ENCODE results near the gene PARP1. TPM values are rescaled to one million over a fixed set of nuclear protein-coding genes. Genes with fewer than 3 reads are reported as not detected.
A peak's percentile ranks its signal among the peaks of the same experiment; 100 is the strongest.

PARP1 gene
- total RNA-seq, 1 donor from 2014 or later: 190 TPM

- TF ChIP-seq, protein P1, sequence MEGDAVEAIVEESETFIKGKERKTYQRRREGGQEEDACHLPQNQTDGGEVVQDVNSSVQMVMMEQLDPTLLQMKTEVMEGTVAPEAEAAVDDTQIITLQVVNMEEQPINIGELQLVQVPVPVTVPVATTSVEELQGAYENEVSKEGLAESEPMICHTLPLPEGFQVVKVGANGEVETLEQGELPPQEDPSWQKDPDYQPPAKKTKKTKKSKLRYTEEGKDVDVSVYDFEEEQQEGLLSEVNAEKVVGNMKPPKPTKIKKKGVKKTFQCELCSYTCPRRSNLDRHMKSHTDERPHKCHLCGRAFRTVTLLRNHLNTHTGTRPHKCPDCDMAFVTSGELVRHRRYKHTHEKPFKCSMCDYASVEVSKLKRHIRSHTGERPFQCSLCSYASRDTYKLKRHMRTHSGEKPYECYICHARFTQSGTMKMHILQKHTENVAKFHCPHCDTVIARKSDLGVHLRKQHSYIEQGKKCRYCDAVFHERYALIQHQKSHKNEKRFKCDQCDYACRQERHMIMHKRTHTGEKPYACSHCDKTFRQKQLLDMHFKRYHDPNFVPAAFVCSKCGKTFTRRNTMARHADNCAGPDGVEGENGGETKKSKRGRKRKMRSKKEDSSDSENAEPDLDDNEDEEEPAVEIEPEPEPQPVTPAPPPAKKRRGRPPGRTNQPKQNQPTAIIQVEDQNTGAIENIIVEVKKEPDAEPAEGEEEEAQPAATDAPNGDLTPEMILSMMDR (conservative IDR thresholded peaks at IDR 0.05; ENCODE audit: low read depth, low read length): no peak
- peak overlapping the region; percentile 61 for H3K4me3 ChIP-seq (ENCODE audit: low read depth, low read length)
- no peak for DNase-seq (ENCODE audit: low read depth)
Observed at GRCh38 chr1:226406401-226406881, 1.5 kb downstream of the PARP1 start.

- DNase-seq (ENCODE audit: low read depth): no peak
- TF ChIP-seq, protein P1 (conservative IDR thresholded peaks at IDR 0.05; ENCODE audit: low read depth, low read length): no peak
- H3K4me3 ChIP-seq (ENCODE audit: low read depth, low read length): no peak overlapping the region
Observed at GRCh38 chr1:226405411-226405988, 2.4 kb downstream of the PARP1 start.

GRCh38 chr1:226404904-226405222 is 3.0 kb downstream of the PARP1 start:
- H3K4me3 ChIP-seq (ENCODE audit: low read depth, low read length): no peak overlapping the region
- no peak for DNase-seq (ENCODE audit: low read depth)
- TF ChIP-seq, protein P1 (conservative IDR thresholded peaks at IDR 0.05; ENCODE audit: low read depth, low read length): no peak

DNA sequence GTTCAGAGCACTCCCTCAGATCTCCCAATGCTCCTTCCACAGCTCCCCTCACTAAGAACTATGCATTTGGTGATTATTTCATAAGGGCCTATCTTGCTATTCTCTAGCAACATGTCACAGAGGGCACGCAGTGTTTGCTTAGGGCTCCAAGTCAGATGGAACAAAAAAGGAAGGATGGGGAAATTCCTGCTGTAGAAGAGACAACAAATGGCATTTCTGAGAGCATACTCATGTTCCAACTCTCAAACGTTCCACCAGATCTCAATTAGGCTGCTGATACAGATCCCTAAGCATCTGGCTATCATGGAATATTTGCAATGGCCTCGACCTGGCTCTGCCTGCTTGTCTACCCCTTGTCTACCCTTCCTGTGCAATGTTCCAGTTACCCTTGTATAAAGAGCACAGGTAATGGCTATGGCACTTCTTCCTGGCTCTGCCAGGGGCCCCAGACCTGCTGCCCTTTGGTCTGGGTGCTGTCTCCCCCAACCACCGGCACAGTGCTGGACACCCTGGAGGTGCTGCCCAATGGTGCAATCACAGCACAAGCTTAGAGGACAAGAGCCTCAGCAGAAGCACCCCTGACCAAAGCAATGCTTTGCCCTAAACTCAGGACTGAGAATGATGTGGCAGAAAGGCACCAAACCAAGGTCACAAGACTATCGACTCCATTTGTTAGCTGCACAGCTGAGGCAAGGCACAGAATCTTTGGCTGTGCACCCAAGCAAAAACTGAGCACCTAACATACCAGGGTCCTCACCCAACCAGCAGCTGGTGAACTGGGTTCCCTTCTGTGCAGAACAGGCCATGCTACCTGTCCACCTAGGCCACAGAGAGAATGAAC is 3.6 kb downstream of the PARP1 start:
- DNase-seq (ENCODE audit: low read depth): no peak
- TF ChIP-seq, protein P1 (conservative IDR thresholded peaks at IDR 0.05; ENCODE audit: low read depth, low read length): no peak
- H3K4me3 ChIP-seq (ENCODE audit: low read depth, low read length): no peak overlapping the region

DNA sequence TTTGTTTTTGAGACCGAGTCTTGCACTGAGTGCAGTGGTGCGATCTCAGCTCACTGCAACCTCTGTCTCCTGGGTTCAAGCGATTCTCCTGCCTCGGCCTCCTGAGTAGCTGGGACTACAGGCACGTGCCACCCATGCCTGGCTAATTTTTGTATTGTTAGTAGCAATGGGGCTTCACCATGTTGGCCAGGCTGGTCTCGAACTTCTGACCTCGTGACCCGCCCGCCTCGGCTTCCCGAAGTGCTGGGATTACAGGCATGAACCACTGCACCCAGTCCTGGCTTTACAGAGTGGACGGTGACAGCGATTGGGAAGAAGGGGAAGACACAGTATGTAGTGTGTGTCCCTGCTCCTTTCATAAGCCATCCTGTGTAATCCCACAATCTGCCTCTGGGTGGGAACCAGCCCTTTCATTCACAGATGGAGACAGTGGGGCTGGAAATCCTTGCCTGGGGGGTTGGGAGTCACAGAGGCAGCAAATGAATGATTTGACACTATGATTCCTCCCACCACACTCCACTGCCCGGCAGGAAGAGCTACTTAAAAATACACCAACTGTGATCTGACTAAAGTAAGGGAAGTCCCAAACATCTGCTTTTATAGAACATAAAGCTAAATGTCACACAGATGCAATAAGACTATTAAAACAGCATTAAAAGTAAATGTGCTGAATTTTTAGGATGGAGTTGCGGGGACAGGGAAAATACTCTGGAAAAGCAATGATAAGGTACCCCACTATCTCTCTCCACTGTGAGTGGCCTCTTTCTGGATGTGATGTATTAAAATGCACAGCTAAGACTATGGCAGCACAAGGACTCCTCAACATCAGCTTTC is 4.5 kb downstream of the PARP1 start:
- TF ChIP-seq, protein P1 (conservative IDR thresholded peaks at IDR 0.05; ENCODE audit: low read depth, low read length): peak; percentile 47
- no peak for DNase-seq (ENCODE audit: low read depth)
- H3K4me3 ChIP-seq (ENCODE audit: low read depth, low read length): no peak overlapping the region

DNA sequence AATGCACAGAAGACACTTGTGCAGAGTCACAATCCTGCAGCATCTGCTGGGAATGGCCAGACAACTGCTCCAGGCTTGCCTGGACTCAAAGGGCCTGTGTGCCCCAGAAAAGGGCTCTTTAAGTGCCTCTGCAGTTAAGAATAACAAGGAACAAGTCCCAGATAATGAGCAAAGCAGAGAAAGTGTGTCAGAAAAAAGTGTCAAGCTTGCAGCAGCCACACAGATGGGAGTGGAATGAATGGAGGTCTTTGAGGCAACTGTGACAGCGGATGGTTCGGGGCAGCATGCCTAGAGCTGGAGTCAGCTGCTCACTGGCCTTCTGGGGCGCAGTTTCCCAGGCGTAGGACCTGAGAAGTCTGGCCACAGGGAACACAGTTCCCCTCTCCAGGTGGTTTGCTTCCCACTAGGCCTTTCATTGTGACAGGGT is 5.1 kb downstream of the PARP1 start:
- TF ChIP-seq, protein P1 (conservative IDR thresholded peaks at IDR 0.05; ENCODE audit: low read depth, low read length): no peak
- DNase-seq (ENCODE audit: low read depth): no peak
- no peak overlapping the region for H3K4me3 ChIP-seq (ENCODE audit: low read depth, low read length)

Data from epithelial cell of proximal tubule (primary cell).